Smooth muscle cell (in vitro differentiated cells): Measurements from ENCODE around the gene CHL1. TPM values are rescaled to one million over a fixed set of nuclear protein-coding genes. Genes with fewer than 3 reads are reported as not detected.

Experiments
- DNase-seq: peaks from one replicate; lab custom pipeline; 2025; ENCODE audit not compliant: unreplicated experiment; lab: John Stamatoyannopoulos, UW
- H2AFZ ChIP-seq: fragments of 200-600 bp; sonication (generic); 2 replicates; pipeline ENCODE4 v1.6.0; 2016; ENCODE audit warnings: antibody characterized with exemption, low read depth, mild to moderate bottlenecking
- H3F3A ChIP-seq: fragments of 200-600 bp; sonication (generic); 2 replicates; pipeline ENCODE4 v1.6.0; 2017; ENCODE audit warnings: antibody characterized with exemption, low read depth
- H3K27ac ChIP-seq: fragments of 200-600 bp; sonication (generic); 2 replicates; pipeline ENCODE4 v1.5.1; 2016; ENCODE audit warnings: low read depth, mild to moderate bottlenecking
- H3K27me3 ChIP-seq: fragments of 200-600 bp; sonication (generic); 2 replicates; pipeline ENCODE4 v1.6.1; 2016; ENCODE audit warnings: low read depth, mild to moderate bottlenecking
- H3K36me3 ChIP-seq: fragments of 200-600 bp; sonication (generic); 2 replicates; pipeline ENCODE4 v1.5.1; 2016; ENCODE audit warnings: low read depth
- H3K4me1 ChIP-seq: fragments of 200-600 bp; sonication (generic); 2 replicates; pipeline ENCODE4 v1.5.1; 2016; ENCODE audit warnings: low read depth
- H3K4me2 ChIP-seq: fragments of 200-600 bp; sonication (generic); 2 replicates; pipeline ENCODE4 v1.6.0; 2016; ENCODE audit warnings: mild to moderate bottlenecking
- H3K4me3 ChIP-seq: fragments of 200-600 bp; sonication (generic); 2 replicates; pipeline ENCODE4 v1.5.1; 2016; ENCODE audit warnings: mild to moderate bottlenecking
- H3K79me2 ChIP-seq: fragments of 200-600 bp; sonication (generic); 2 replicates; pipeline ENCODE4 v1.6.0; 2016; ENCODE audit warnings: low read depth, mild to moderate bottlenecking
- H3K9ac ChIP-seq: fragments of 200-600 bp; sonication (generic); 2 replicates; pipeline ENCODE4 v1.6.0; 2016; ENCODE audit warnings: low read depth
- H3K9me3 ChIP-seq: fragments of 200-600 bp; sonication (generic); replicated peaks from 2 replicates; pipeline ENCODE4 v1.5.1; 2016; ENCODE audit warnings: low read depth
- H4K20me1 ChIP-seq: fragments of 200-600 bp; sonication (generic); 2 replicates; pipeline ENCODE4 v1.6.0; 2016; ENCODE audit warnings: low read depth
- CTCF ChIP-seq: fragments of 200-600 bp; sonication (generic); IDR thresholded peaks from 2 replicates; pipeline ENCODE4 v1.5.1; 2017; ENCODE audit warnings: borderline replicate concordance, mild to moderate bottlenecking, antibody characterized with exemption; ENCODE audit not compliant: insufficient read depth, poor library complexity, severe bottlenecking
- WGBS: methylation state at CpG from one replicate; pipeline ENCODE4 v1.1.7; 2016; ENCODE audit warnings: low lambda C conversion rate; 5-methylcytosine and 5-hydroxymethylcytosine counted together
- polyA plus RNA-seq: library from polyadenylated mRNA; unstranded; fragments of >200 nt; fragmentation: Nextera tagmentation; extraction: Ambion mirVana; gene quantifications from 2 replicates; pipeline ENCODE4 v1.2.1, GENCODE V29; 2016
- total RNA-seq: library from RNA; depleted of rRNA; stranded (reverse); fragments of >200 nt; gene quantifications from 2 replicates; pipeline ENCODE4 v1.2.3, GENCODE V29; 2014

The CHL1 gene
- total and polyA plus RNA-seq, 2 experiments from 2014 or later, result not detected

DNA sequence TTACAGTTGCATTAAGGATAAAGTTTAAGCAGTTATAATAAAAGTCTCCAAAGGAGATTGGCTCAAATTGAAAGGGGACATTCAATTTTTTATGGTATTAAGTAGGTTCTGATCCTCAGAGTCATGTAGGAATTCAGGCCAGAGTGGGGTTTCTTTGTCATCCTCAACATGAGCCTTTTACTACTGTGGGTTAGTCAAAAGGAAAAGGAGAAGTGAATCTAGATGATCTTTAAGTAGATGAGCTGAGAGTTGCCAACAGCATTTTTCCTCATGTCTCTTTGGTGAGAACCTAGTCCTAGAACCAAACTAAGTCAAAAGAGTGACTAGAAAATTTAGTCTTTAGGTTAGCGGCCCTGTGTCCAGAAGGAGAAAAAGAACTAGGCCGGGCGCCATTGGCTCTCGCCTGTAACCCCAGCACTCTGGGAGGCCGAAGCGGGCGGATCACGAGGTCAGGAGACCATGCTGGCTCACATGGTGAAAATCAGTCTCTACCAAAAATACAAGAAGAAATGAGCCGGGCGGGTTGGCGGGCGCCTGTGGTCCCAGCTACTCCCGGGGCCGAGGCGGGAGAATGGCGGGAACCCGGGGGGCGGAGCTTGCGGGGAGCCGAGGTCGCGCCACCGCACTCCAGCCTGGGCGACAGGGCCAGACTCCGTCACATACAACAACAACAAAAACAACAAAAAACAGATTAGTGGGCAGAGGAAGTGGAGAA lies 4.2 kb upstream of the CHL1 start:
- no peaks in the 10 kb centered on the region for H3K9me3 ChIP-seq
- H2AFZ ChIP-seq, result no peak overlapping the region
- H3K4me1 ChIP-seq, result no peaks in the 10 kb centered on the region
- H4K20me1 ChIP-seq, result no peaks in the 10 kb centered on the region
- H3K4me2 ChIP-seq, result no peak overlapping the region
- H3K4me3 ChIP-seq, result no peak overlapping the region
- no peaks in the 10 kb centered on the region for H3K36me3 ChIP-seq
- no peaks in the 10 kb centered on the region for H3K79me2 ChIP-seq
- TF ChIP-seq CTCF, result no peak
- WGBS, result 68% methylated on average over 25 of the region's 25 CpGs
- DNase-seq, result no peak
- H3K27ac ChIP-seq, result no peak overlapping the region
- H3K9ac ChIP-seq, result no peak overlapping the region
- H3F3A ChIP-seq, result no peaks in the 10 kb centered on the region
- peaks cover 45% of the 10 kb centered on the region for H3K27me3 ChIP-seq

DNA sequence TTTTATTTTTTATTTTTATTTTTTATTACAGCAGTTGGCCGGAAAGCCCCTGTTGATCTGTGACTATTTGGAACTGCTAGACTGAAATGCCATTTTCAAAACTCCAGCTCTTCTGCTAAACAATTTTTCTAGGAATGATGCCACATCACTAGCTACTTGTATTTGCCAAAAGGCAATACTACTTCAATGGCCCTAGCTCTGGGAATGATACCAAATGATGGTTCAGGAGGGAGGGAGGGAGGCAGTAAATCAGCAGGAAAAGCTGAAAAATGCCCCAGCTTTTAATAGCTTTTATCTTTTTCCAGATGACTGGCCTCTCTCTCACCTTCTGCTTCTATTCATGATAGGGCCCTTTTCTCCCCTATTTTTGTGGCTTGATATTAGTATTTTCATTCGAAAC lies 2.6 kb upstream of the CHL1 start:
- H3K79me2 ChIP-seq, result no peaks in the 10 kb centered on the region
- no peak overlapping the region for H3K4me2 ChIP-seq
- H3K4me3 ChIP-seq, result no peak overlapping the region
- no peaks in the 10 kb centered on the region for H3K36me3 ChIP-seq
- peaks cover 61% of the 10 kb centered on the region for H3K27me3 ChIP-seq
- H3K27ac ChIP-seq, result no peak overlapping the region
- no peak for DNase-seq
- no peaks in the 10 kb centered on the region for H4K20me1 ChIP-seq
- WGBS, result 88% methylated on average over 2 of the region's 2 CpGs
- no peaks in the 10 kb centered on the region for H3K4me1 ChIP-seq
- no peak for TF ChIP-seq CTCF
- no peaks in the 10 kb centered on the region for H3K9me3 ChIP-seq
- no peak overlapping the region for H2AFZ ChIP-seq
- H3F3A ChIP-seq, result no peaks in the 10 kb centered on the region
- no peak overlapping the region for H3K9ac ChIP-seq

DNA sequence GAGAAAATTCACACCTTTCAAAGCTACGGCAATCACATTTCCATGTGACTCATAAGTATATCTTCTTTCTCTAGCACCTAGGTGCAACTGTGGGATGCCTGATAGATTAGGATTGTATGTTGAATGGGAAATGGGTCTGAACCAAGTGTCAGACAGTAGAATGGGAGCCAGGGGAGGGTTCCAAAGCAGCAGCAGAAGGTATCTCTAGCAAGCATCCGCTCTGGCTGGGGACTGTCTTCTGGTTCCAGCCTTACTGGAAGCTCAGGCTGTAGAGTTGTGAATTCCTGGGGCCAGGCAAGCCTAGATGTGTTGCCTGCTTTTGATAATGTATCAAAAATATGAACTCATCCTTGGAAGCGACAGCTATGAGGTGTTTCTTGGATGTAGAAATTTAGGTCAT lies 2.1 kb upstream of the CHL1 start:
- no peak for DNase-seq
- H3K4me1 ChIP-seq, result no peaks in the 10 kb centered on the region
- H3K9me3 ChIP-seq, result no peaks in the 10 kb centered on the region
- 78% methylated on average over 3 of the region's 3 CpGs for WGBS
- no peak overlapping the region for H3K27ac ChIP-seq
- no peak overlapping the region for H2AFZ ChIP-seq
- H3K4me3 ChIP-seq, result no peak overlapping the region
- no peaks in the 10 kb centered on the region for H3F3A ChIP-seq
- no peaks in the 10 kb centered on the region for H3K79me2 ChIP-seq
- H3K27me3 ChIP-seq, result peaks cover 65% of the 10 kb centered on the region
- no peaks in the 10 kb centered on the region for H3K36me3 ChIP-seq
- no peak overlapping the region for H3K9ac ChIP-seq
- TF ChIP-seq CTCF, result no peak
- no peak overlapping the region for H3K4me2 ChIP-seq
- H4K20me1 ChIP-seq, result no peaks in the 10 kb centered on the region

DNA sequence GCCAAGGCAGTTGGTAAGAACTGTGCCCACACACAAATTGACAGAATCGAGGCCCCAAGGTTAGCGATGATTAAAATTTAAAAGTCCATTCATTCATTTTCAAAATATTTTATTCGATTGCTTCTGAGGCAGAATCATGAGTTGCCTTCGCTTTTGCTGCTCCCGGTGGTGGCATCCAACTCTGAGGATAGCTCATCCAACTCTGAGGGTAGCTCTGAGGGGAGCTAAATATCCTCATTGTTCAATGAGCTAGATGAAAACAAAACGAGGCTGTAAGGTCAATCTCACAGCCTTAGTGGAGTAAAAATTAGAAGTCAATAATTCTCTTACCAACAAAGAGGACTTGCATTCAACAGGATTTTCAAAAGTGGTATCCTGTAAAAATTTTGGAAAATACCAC lies 897 bp upstream of the CHL1 start:
- Histone ChIP-seq H3K9me3 (no peaks in the 10 kb centered on the region), H3K36me3 (no peaks in the 10 kb centered on the region), H3K79me2 (no peaks in the 10 kb centered on the region), H3K4me2 (no peak overlapping the region), H2AFZ (no peak overlapping the region), H3K4me1 (no peaks in the 10 kb centered on the region), H3K27me3 (peaks cover 78% of the 10 kb centered on the region), H3K9ac (no peak overlapping the region), H4K20me1 (no peaks in the 10 kb centered on the region), H3K27ac (no peak overlapping the region), H3F3A (no peaks in the 10 kb centered on the region), H3K4me3 (no peak overlapping the region)
- TF ChIP-seq CTCF, result no peak
- DNase-seq, result no peak
- WGBS, result 66% methylated on average over 6 of the region's 6 CpGs
